K562 (cell line): ENCODE measurements around the gene LTB4R2. TPM values are rescaled to one million over a fixed set of nuclear protein-coding genes. Genes with fewer than 3 reads are reported as not detected.

ENCODE experiments used
- CHD7 ChIP-seq: fragments of 200-600 bp; sonication (generic); IDR thresholded peaks from one replicate; pipeline ENCODE4 v1.6.1; 2012; ENCODE audit warnings: mild to moderate bottlenecking, low read depth, low read length, inconsistent platforms
- E2F5 ChIP-seq: sonication (generic); formaldehyde crosslinking; IDR thresholded peaks from 2 replicates; pipeline ENCODE4 v1.8.0; 2022; ENCODE audit warnings: mild to moderate bottlenecking, missing genetic modification reagents
- ERF ChIP-seq: fragments of 450-650 bp; formaldehyde crosslinking; IDR thresholded peaks from 2 replicates; pipeline ENCODE4 v1.4.0; 2020; ENCODE audit warnings: mild to moderate bottlenecking, mixed read lengths
- EZH2 ChIP-seq: IDR thresholded peaks from 2 replicates; pipeline ENCODE4 v1.6.1; 2012; ENCODE audit warnings: low read depth, mild to moderate bottlenecking, inconsistent platforms, low read length, borderline replicate concordance
- JUNB ChIP-seq: fragments of 450-650 bp; formaldehyde crosslinking; conservative IDR thresholded peaks from 2 replicates; pipeline ENCODE4 v1.4.0; 2020; ENCODE audit warnings: mild to moderate bottlenecking
- MCM7 ChIP-seq, 2 experiments: fragments of 450-650 bp; IDR thresholded peaks; 2 replicates each; pipeline ENCODE4 v1.6.1; 2016 to 2018
- NFE2L1 ChIP-seq: fragments of 450-650 bp; IDR thresholded peaks from 2 replicates; pipeline ENCODE4 v1.6.1; 2016; ENCODE audit warnings: missing genetic modification characterization, low read depth, mild to moderate bottlenecking, missing compliant biosample characterization, moderate library complexity, borderline replicate concordance
- RFX1 ChIP-seq: fragments of 450-650 bp; IDR thresholded peaks from 2 replicates; pipeline ENCODE4 v1.6.1; 2016; ENCODE audit warnings: mild to moderate bottlenecking, moderate library complexity
- RNF219 ChIP-seq: fragments of 250-450 bp; sonication (Bioruptor Pico); IDR thresholded peaks from 2 replicates; pipeline ENCODE4 v1.5.0; 2022; ENCODE audit warnings: mild to moderate bottlenecking
- TCF7 ChIP-seq: sonication (generic); IDR thresholded peaks from 2 replicates; pipeline ENCODE4 v1.6.1; 2016; ENCODE audit warnings: antibody characterized with exemption, borderline replicate concordance
- TGIF2 ChIP-seq: sonication (generic); formaldehyde crosslinking; IDR thresholded peaks from 2 replicates; pipeline ENCODE4 v1.8.1; 2022; ENCODE audit warnings: mild to moderate bottlenecking, missing genetic modification reagents, moderate library complexity
- ZFP30 ChIP-seq: fragments of 250-450 bp; sonication (Bioruptor Pico); IDR thresholded peaks from 2 replicates; pipeline ENCODE4 v1.8.0; 2022; ENCODE audit warnings: moderate library complexity, mild to moderate bottlenecking, inconsistent platforms, borderline replicate concordance
- ZNF436 ChIP-seq: fragments of 250-450, 450-650 bp; sonication (Bioruptor Pico); formaldehyde crosslinking; IDR thresholded peaks from 2 replicates; pipeline ENCODE4 v1.7.0; 2020; ENCODE audit warnings: mild to moderate bottlenecking
- ZNF778 ChIP-seq: fragments of 450-650 bp; formaldehyde crosslinking; IDR thresholded peaks from 2 replicates; pipeline ENCODE4 v1.4.0; 2020; ENCODE audit warnings: mild to moderate bottlenecking, moderate library complexity
- polyA plus RNA-seq, 8 experiments: library from polyadenylated mRNA; depleted of rRNA in 4 of 8; stranded (reverse) in 5 of 8; unstranded in 3 of 8; fragments of >200 nt; fragmentation: Nextera tagmentation in 2 of 8; fragmentation: Illumina TruSeq in 1 of 8; extraction: Ambion mirVana in 2 of 8; extraction: Trizol in 1 of 8; gene quantifications; 2 replicates each; pipeline versions ENCODE4 v1.2.1 to v1.2.3, GENCODE V29; 2011 to 2014; ENCODE audit warnings: inconsistent platforms in 1 of 8, missing spikeins in 1 of 8
- total RNA-seq, 7 experiments: library from RNA; depleted of rRNA in 6 of 7; stranded (reverse); fragments of >200 nt in 6 of 7; fragmentation: Illumina TruSeq in 2 of 7; extraction: Trizol in 2 of 7; gene quantifications; 2 replicates each; pipeline versions ENCODE4 v1.2.1 to v1.2.3, GENCODE V29; 2011 to 2021; ENCODE audit warnings: low replicate concordance in 1 of 7

Gene LTB4R2
- total and polyA plus RNA-seq, 9 of the 15 experiments (the other 6 are each of a cell fraction or from before 2014, with no cell fraction given), result 0.03 to 11.6 (median 2.8) TPM; not detected in 1

DNA sequence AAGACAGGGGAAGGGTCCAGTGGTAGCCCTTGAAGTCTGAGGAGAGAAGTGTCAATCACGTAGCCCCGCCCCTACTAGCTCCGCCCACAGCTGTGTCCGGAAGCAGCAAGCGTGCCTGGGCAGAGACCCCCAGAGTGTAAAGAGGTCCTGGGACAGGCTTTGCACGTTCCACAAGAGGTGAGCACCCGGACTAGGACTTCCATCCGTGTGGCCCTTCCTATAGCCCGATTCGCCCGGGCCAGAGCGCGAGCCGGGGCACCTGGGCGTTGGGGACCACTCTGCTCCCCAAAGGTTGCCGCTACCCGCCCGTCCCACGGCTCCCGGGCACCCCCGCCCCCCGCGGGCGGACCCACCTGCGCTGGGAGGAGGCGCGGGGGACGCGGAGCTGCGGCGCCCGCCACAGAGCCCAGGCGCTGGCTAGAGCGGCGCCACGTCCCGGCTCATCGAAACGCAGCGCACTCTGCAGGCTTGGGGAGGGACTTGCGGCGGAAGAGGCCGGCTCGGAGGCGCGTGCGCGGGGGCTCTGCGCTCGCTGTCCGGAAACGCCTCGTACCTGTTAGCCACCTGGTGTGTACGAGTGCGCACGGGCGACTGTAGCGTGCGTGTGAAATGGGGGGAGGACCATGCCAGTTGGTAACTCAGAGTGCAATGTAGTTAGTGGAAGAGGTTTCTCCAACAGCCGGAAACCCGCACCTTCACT, 38.7 kb upstream of the LTB4R2 start, which contains the start of gene RABGGTA (continued):
- TF ChIP-seq CHD7 (no peak), NFE2L1 (tag) (no peak), TCF7 (no peak), E2F5 (CRISPR knock-in tag) (no peak), ZFP30 (CRISPR knock-in tag) (no peak), ERF (CRISPR knock-in tag) (no peak), ZNF436 (CRISPR knock-in tag) (no peak), RNF219 (CRISPR knock-in tag) (no peak), JUNB (CRISPR knock-in tag) (no peak), MCM7 (IDR thresholded peaks at IDR 0.05) (no peak), TGIF2 (CRISPR knock-in tag) (no peak), RFX1 (no peak), EZH2 (no peak), ZNF778 (CRISPR knock-in tag) (no peak)
